NCI-H1092 (cell line): ENCODE data around the gene TPH1.

ENCODE experiments used
- DNase-seq: peaks from one replicate; lab custom pipeline; 2025; lab: John Stamatoyannopoulos, UW

Gene TPH1

GRCh38 chr11:18046116-18046777 is at the start of gene TPH1:
Gene TPH1 (minus strand): TSS chr11:18046269. CDS start chr11:18040762, 5,507 bp downstream.
- no peak for DNase-seq

- DNase-seq = no peak
These were observed 47.9 kb upstream of the TPH1 start for GRCh38 chr11:18093959-18094358.

- DNase-seq = no peak
These were observed 45.7 kb upstream of the TPH1 start for GRCh38 chr11:18091731-18092130.

GRCh38 chr11:18088966-18089365 is 42.9 kb upstream of the TPH1 start:
- DNase-seq = no peak

GRCh38 chr11:18088366-18088765 is 42.3 kb upstream of the TPH1 start:
- DNase-seq = no peak

- no peak for DNase-seq
These were observed 35.5 kb upstream of the TPH1 start for GRCh38 chr11:18081551-18081950.

- no peak for DNase-seq
These were observed 34.4 kb upstream of the TPH1 start for GRCh38 chr11:18080451-18080850.

- no peak for DNase-seq
These were observed 32.8 kb upstream of the TPH1 start for GRCh38 chr11:18078909-18079308.

- no peak for DNase-seq
These were observed 29.4 kb upstream of the TPH1 start for GRCh38 chr11:18075444-18075843.

- DNase-seq = peak; percentile 57
These were observed 25.1 kb upstream of the TPH1 start for GRCh38 chr11:18071098-18071705.

- no peak for DNase-seq
These were observed 21.3 kb upstream of the TPH1 start for GRCh38 chr11:18067372-18067771.

- no peak for DNase-seq
These were observed 20.6 kb upstream of the TPH1 start for GRCh38 chr11:18066626-18067025.

GRCh38 chr11:18065572-18065971 is 19.5 kb upstream of the TPH1 start:
- peak; percentile 67 for DNase-seq

GRCh38 chr11:18064450-18065054 is 18.5 kb upstream of the TPH1 start:
- DNase-seq = peak; percentile 72

GRCh38 chr11:18063862-18064434 is 17.9 kb upstream of the TPH1 start:
- DNase-seq = peak; percentile 94

GRCh38 chr11:18063125-18063524 is 17.1 kb upstream of the TPH1 start:
- DNase-seq = no peak

- DNase-seq = no peak
These were observed 15.3 kb upstream of the TPH1 start for GRCh38 chr11:18061351-18061750.

- no peak for DNase-seq
These were observed 10.6 kb upstream of the TPH1 start for GRCh38 chr11:18056561-18057181.

GRCh38 chr11:18054511-18055103 is 8.5 kb upstream of the TPH1 start:
- DNase-seq = no peak

- no peak for DNase-seq
These were observed 4.8 kb upstream of the TPH1 start for GRCh38 chr11:18050848-18051247.

GRCh38 chr11:18036456-18036855 is 9.6 kb downstream of the TPH1 start:
- DNase-seq = no peak

- DNase-seq = no peak
These were observed 18.6 kb downstream of the TPH1 start for GRCh38 chr11:18027475-18027874.
